Activated naive CD8-positive, alpha-beta T cell treated with anti-CD3 and anti-CD28 coated beads, Interleukin-2, amount 50 U/mL, for 24 hours (primary cell): Measurements from ENCODE around the gene ATP8B3.
A peak's percentile ranks its signal among the peaks of the same experiment; 100 is the strongest.

Experiments
- ATAC-seq: fragments of 150-1000 bp; cut with Tn5 transposase; one replicate; pipeline ENCODE4 v1.10.0; 2021
- DNase-seq: peaks from one replicate; pipeline ENCODE4 v3.0.0; 2021
- H3K27ac Mint-ChIP-seq: one replicate; pipeline ENCODE4 v1.8.0; 2021; ENCODE audit warnings: mild to moderate bottlenecking, mixed read lengths
- H3K27me3 Mint-ChIP-seq: one replicate; pipeline ENCODE4 v1.8.0; 2021; ENCODE audit warnings: mixed read lengths
- H3K36me3 Mint-ChIP-seq: one replicate; pipeline ENCODE4 v1.8.0; 2021; ENCODE audit warnings: low read depth, mixed read lengths
- H3K4me1 Mint-ChIP-seq: one replicate; pipeline ENCODE4 v1.8.0; 2021; ENCODE audit warnings: mixed read lengths
- H3K4me3 Mint-ChIP-seq: one replicate; pipeline ENCODE4 v1.8.0; 2021; ENCODE audit warnings: mild to moderate bottlenecking, moderate library complexity, mixed read lengths
- H3K9me3 Mint-ChIP-seq: one replicate; pipeline ENCODE4 v1.8.0; 2021; ENCODE audit warnings: mixed read lengths

ATP8B3 gene

GRCh38 chr19:1830978-1831377 is 18.9 kb upstream of the ATP8B3 start:
- ATAC-seq (no peak), DNase-seq (no peak)
- H3K4me1 Mint-ChIP-seq = peaks cover under 1% of the 10 kb centered on the region
- no peaks in the 10 kb centered on the region for H3K36me3 Mint-ChIP-seq
- H3K27me3 Mint-ChIP-seq = no peaks in the 10 kb centered on the region
- no peak overlapping the region for H3K4me3 Mint-ChIP-seq
- no peaks in the 10 kb centered on the region for H3K9me3 Mint-ChIP-seq
- no peak overlapping the region for H3K27ac Mint-ChIP-seq

GRCh38 chr19:1830568-1830967 is 18.5 kb upstream of the ATP8B3 start:
- Mint-ChIP-seq H3K4me3 (no peak overlapping the region), H3K27ac (no peak overlapping the region), H3K27me3 (no peaks in the 10 kb centered on the region), H3K9me3 (no peaks in the 10 kb centered on the region), H3K4me1 (no peaks in the 10 kb centered on the region), H3K36me3 (peaks cover 2% of the 10 kb centered on the region)
- DNase-seq = no peak
- ATAC-seq = no peak

GRCh38 chr19:1829958-1830357 is 17.9 kb upstream of the ATP8B3 start:
- H3K36me3 Mint-ChIP-seq = peaks cover 2% of the 10 kb centered on the region
- ATAC-seq (no peak), DNase-seq (no peak)
- no peaks in the 10 kb centered on the region for H3K9me3 Mint-ChIP-seq
- H3K4me3 Mint-ChIP-seq = no peak overlapping the region
- H3K4me1 Mint-ChIP-seq = no peaks in the 10 kb centered on the region
- no peak overlapping the region for H3K27ac Mint-ChIP-seq
- H3K27me3 Mint-ChIP-seq = no peaks in the 10 kb centered on the region

- no peaks in the 10 kb centered on the region for H3K27me3 Mint-ChIP-seq
- no peak for ATAC-seq
- H3K27ac Mint-ChIP-seq = no peak overlapping the region
- H3K4me3 Mint-ChIP-seq = no peak overlapping the region
- no peaks in the 10 kb centered on the region for H3K9me3 Mint-ChIP-seq
- no peaks in the 10 kb centered on the region for H3K4me1 Mint-ChIP-seq
- DNase-seq = no peak
- peaks cover 5% of the 10 kb centered on the region for H3K36me3 Mint-ChIP-seq
Observed at GRCh38 chr19:1828279-1829238, 16.5 kb upstream of the ATP8B3 start.

GRCh38 chr19:1827566-1828278 is 15.6 kb upstream of the ATP8B3 start:
- ATAC-seq (peak; percentile 3), DNase-seq (no peak)
- Mint-ChIP-seq H3K27me3 (no peaks in the 10 kb centered on the region), H3K4me3 (no peak overlapping the region), H3K4me1 (no peaks in the 10 kb centered on the region), H3K27ac (no peak overlapping the region), H3K9me3 (no peaks in the 10 kb centered on the region), H3K36me3 (peaks cover 5% of the 10 kb centered on the region)

- H3K36me3 Mint-ChIP-seq = peaks cover 8% of the 10 kb centered on the region
- no peak for ATAC-seq
- H3K4me1 Mint-ChIP-seq = no peaks in the 10 kb centered on the region
- no peak overlapping the region for H3K27ac Mint-ChIP-seq
- no peak for DNase-seq
- no peak overlapping the region for H3K4me3 Mint-ChIP-seq
- no peaks in the 10 kb centered on the region for H3K9me3 Mint-ChIP-seq
- H3K27me3 Mint-ChIP-seq = no peaks in the 10 kb centered on the region
Observed at GRCh38 chr19:1826557-1827521, 14.8 kb upstream of the ATP8B3 start.

GRCh38 chr19:1825909-1826556 is 14.0 kb upstream of the ATP8B3 start:
- H3K36me3 Mint-ChIP-seq = peaks cover 8% of the 10 kb centered on the region
- H3K9me3 Mint-ChIP-seq = no peaks in the 10 kb centered on the region
- H3K4me3 Mint-ChIP-seq = no peak overlapping the region
- no peaks in the 10 kb centered on the region for H3K27me3 Mint-ChIP-seq
- no peaks in the 10 kb centered on the region for H3K4me1 Mint-ChIP-seq
- DNase-seq = peak; percentile 82
- H3K27ac Mint-ChIP-seq = no peak overlapping the region
- peak; percentile 80 for ATAC-seq

- Mint-ChIP-seq H3K4me3 (no peak overlapping the region), H3K36me3 (peaks cover 12% of the 10 kb centered on the region), H3K27me3 (no peaks in the 10 kb centered on the region), H3K27ac (no peak overlapping the region), H3K9me3 (no peaks in the 10 kb centered on the region), H3K4me1 (no peaks in the 10 kb centered on the region)
- ATAC-seq = no peak
- DNase-seq = no peak
Observed at GRCh38 chr19:1824252-1824622, 12.2 kb upstream of the ATP8B3 start.

- DNase-seq (no peak), ATAC-seq (no peak)
- H3K9me3 Mint-ChIP-seq = no peaks in the 10 kb centered on the region
- H3K27me3 Mint-ChIP-seq = no peaks in the 10 kb centered on the region
- H3K4me1 Mint-ChIP-seq = no peaks in the 10 kb centered on the region
- no peak overlapping the region for H3K27ac Mint-ChIP-seq
- H3K4me3 Mint-ChIP-seq = no peak overlapping the region
- H3K36me3 Mint-ChIP-seq = peaks cover 12% of the 10 kb centered on the region
Observed at GRCh38 chr19:1823539-1824251, 11.6 kb upstream of the ATP8B3 start.

- Mint-ChIP-seq H3K27ac (no peak overlapping the region), H3K9me3 (no peaks in the 10 kb centered on the region), H3K4me3 (no peak overlapping the region), H3K36me3 (peaks cover 13% of the 10 kb centered on the region), H3K4me1 (no peaks in the 10 kb centered on the region), H3K27me3 (no peaks in the 10 kb centered on the region)
- no peak for ATAC-seq
- DNase-seq = no peak
Observed at GRCh38 chr19:1823020-1823419, 10.9 kb upstream of the ATP8B3 start.

- H3K9me3 Mint-ChIP-seq = no peaks in the 10 kb centered on the region
- H3K4me1 Mint-ChIP-seq = no peaks in the 10 kb centered on the region
- no peak overlapping the region for H3K4me3 Mint-ChIP-seq
- no peak overlapping the region for H3K27ac Mint-ChIP-seq
- ATAC-seq (no peak), DNase-seq (no peak)
- no peaks in the 10 kb centered on the region for H3K27me3 Mint-ChIP-seq
- H3K36me3 Mint-ChIP-seq = peaks cover 15% of the 10 kb centered on the region
Observed at GRCh38 chr19:1822210-1822609, 10.1 kb upstream of the ATP8B3 start.

- ATAC-seq (no peak), DNase-seq (no peak)
- H3K9me3 Mint-ChIP-seq = no peaks in the 10 kb centered on the region
- H3K27ac Mint-ChIP-seq = no peak overlapping the region
- no peaks in the 10 kb centered on the region for H3K27me3 Mint-ChIP-seq
- no peak overlapping the region for H3K4me3 Mint-ChIP-seq
- H3K36me3 Mint-ChIP-seq = peaks cover 13% of the 10 kb centered on the region
- no peaks in the 10 kb centered on the region for H3K4me1 Mint-ChIP-seq
Observed at GRCh38 chr19:1819341-1820255, 7.5 kb upstream of the ATP8B3 start.
